Parathyroid adenoma (tissue), 2 donors: ENCODE measurements around the gene CLEC16A.
"Not testable (repeated sequence)": the region's sequence is repeated elsewhere in the genome, so short reads cannot be mapped to it uniquely, and the experiment has no call there.

Experiments
- H2AFZ ChIP-seq: fragments of 300-600 bp; sonication (generic); one replicate; pipeline ENCODE4 v1.7.0; 2017; ENCODE audit warnings: antibody characterized with exemption, mild to moderate bottlenecking
- H3K27ac ChIP-seq: fragments of 300-600 bp; sonication (generic); one replicate; pipeline ENCODE4 v1.7.0; 2017
- H3K27me3 ChIP-seq: fragments of 300-600 bp; sonication (generic); one replicate; pipeline ENCODE4 v1.7.0; 2017; ENCODE audit warnings: low read length; ENCODE audit not compliant: control insufficient read depth, insufficient read depth
- H3K36me3 ChIP-seq: fragments of 300-600 bp; sonication (generic); one replicate; pipeline ENCODE4 v1.7.0; 2017; ENCODE audit warnings: low read length; ENCODE audit not compliant: control insufficient read depth, insufficient read depth
- H3K4me1 ChIP-seq: fragments of 300-600 bp; sonication (generic); one replicate; pipeline ENCODE4 v1.7.0; 2017; ENCODE audit warnings: control low read depth
- H3K4me2 ChIP-seq: fragments of 300-600 bp; sonication (generic); one replicate; pipeline ENCODE4 v1.7.0; 2017; ENCODE audit warnings: low read length
- H3K4me3 ChIP-seq: fragments of 300-600 bp; sonication (generic); one replicate; pipeline ENCODE4 v1.7.0; 2017; ENCODE audit warnings: low read depth, low read length
- H3K79me2 ChIP-seq: fragments of 300-600 bp; sonication (generic); one replicate; pipeline ENCODE4 v1.7.0; 2017; ENCODE audit warnings: control low read depth
- H3K9ac ChIP-seq: fragments of 300-600 bp; sonication (generic); one replicate; pipeline ENCODE4 v1.7.0; 2017; ENCODE audit warnings: mild to moderate bottlenecking
- H3K9me3 ChIP-seq: fragments of 300-600 bp; sonication (generic); one replicate; pipeline ENCODE4 v1.7.0; 2017; ENCODE audit warnings: low read length; ENCODE audit not compliant: control insufficient read depth
- CTCF ChIP-seq: fragments of 300-600 bp; sonication (generic); IDR thresholded peaks from one replicate; pipeline ENCODE4 v1.7.0; 2017; ENCODE audit warnings: antibody characterized with exemption, mild to moderate bottlenecking
- donor health status: primary hyperparathyroidism.

The CLEC16A gene

GRCh38 chr16:10939649-10940234 is 4.6 kb upstream of the CLEC16A start:
- Histone ChIP-seq H3K79me2 (peaks cover 15% of the 10 kb centered on the region), H3K9ac (no peak overlapping the region), H2AFZ (no peak overlapping the region), H3K27ac (peak overlapping the region; percentile 70), H3K9me3 (no peaks in the 10 kb centered on the region), H3K4me2 (peak overlapping the region; percentile 80), H3K4me3 (no peak overlapping the region), H3K36me3 (no peaks in the 10 kb centered on the region), H3K4me1 (peaks cover 44% of the 10 kb centered on the region), H3K27me3 (no peaks in the 10 kb centered on the region)
- TF ChIP-seq CTCF = no peak

GRCh38 chr16:10940501-10941079 is 3.8 kb upstream of the CLEC16A start:
- Histone ChIP-seq H2AFZ (no peak overlapping the region), H3K27ac (peak overlapping the region; percentile 37), H3K9ac (peak overlapping the region; percentile 16)

GRCh38 chr16:10941127-10941933 is 3.0 kb upstream of the CLEC16A start:
- Histone ChIP-seq H2AFZ (no peak overlapping the region), H3K27ac (peak overlapping the region; percentile 37), H3K9me3 (no peaks in the 10 kb centered on the region), H3K4me1 (peaks cover 39% of the 10 kb centered on the region), H3K4me2 (peak overlapping the region; percentile 80), H3K4me3 (peak overlapping the region; percentile 45), H3K9ac (peak overlapping the region; percentile 16), H3K27me3 (no peaks in the 10 kb centered on the region), H3K36me3 (no peaks in the 10 kb centered on the region), H3K79me2 (peaks cover 15% of the 10 kb centered on the region)
- no peak for TF ChIP-seq CTCF

More at GRCh38 chr16:10940501-10941079, 3.8 kb upstream of the CLEC16A start:
- Histone ChIP-seq H3K9me3 (no peaks in the 10 kb centered on the region), H3K4me3 (peak overlapping the region; percentile 45), H3K79me2 (peaks cover 15% of the 10 kb centered on the region), H3K27me3 (no peaks in the 10 kb centered on the region), H3K4me2 (peak overlapping the region; percentile 80), H3K4me1 (peaks cover 37% of the 10 kb centered on the region), H3K36me3 (no peaks in the 10 kb centered on the region)
- no peak for TF ChIP-seq CTCF

- H3K9ac ChIP-seq, H3K36me3 ChIP-seq, H3K27me3 ChIP-seq, H3K9me3 ChIP-seq: not testable (repeated sequence)
- Histone ChIP-seq H2AFZ (peak overlapping the region; percentile 68), H3K4me2 (peak overlapping the region; percentile 80), H3K27ac (peak overlapping the region; percentile 47), H3K4me3 (peak overlapping the region; percentile 45), H3K79me2 (peaks cover 15% of the 10 kb centered on the region), H3K4me1 (peaks cover 37% of the 10 kb centered on the region)
These were observed 2.4 kb upstream of the CLEC16A start for GRCh38 chr16:10941935-10942351.

GRCh38 chr16:10942352-10943063 is 1.9 kb upstream of the CLEC16A start, which contains the start of gene DEXI:
TSS of gene DEXI (minus strand) at chr16:10942468. CDS start at chr16:10942005, 463 bp downstream.
- peak within 1 kb of the TSS; percentile 68 for H2AFZ ChIP-seq
- peaks cover 17% of the 10 kb centered on the region for H3K79me2 ChIP-seq
- peak within 1 kb of the TSS; percentile 45 for H3K4me3 ChIP-seq
- peak within 1 kb of the TSS; percentile 16 for H3K9ac ChIP-seq
- peak within 1 kb of the TSS; percentile 47 for H3K27ac ChIP-seq
- H3K36me3 ChIP-seq = no peaks in the 10 kb centered on the region
- peak within 1 kb of the TSS; percentile 85 for H3K4me2 ChIP-seq
- no peaks in the 10 kb centered on the region for H3K9me3 ChIP-seq
- TF ChIP-seq CTCF = peak; percentile 38
- H3K4me1 ChIP-seq = peaks cover 33% of the 10 kb centered on the region
- no peaks in the 10 kb centered on the region for H3K27me3 ChIP-seq
